Posterior cingulate gyrus (tissue), 11 donors: ENCODE results near the gene PACS2.
"Not testable (repeated sequence)": the region's sequence is repeated elsewhere in the genome, so short reads cannot be mapped to it uniquely, and the experiment has no call there.

Experiments used
- DNase-seq, 10 donors: peaks; one replicate each; pipeline versions ENCODE4 v3.0.0 to v3.0.0-alpha.2; 2020 to 2021; ENCODE audit warnings: mixed read lengths in 3 of 10
- intact Hi-C: fragments of 100-400 bp; cut with DNase I; formaldehyde crosslinking; loops from one replicate; pipeline ENCODE4 v1.15.1; 2023

The PACS2 gene

GRCh38 chr14:105312973-105313372, 1.6 kb upstream of the PACS2 start:
- peak in 8 of 10 donors; percentile 47 to 95 (median 73) for DNase-seq
- intact Hi-C loops, result loop anchor here (5.0 kb wide), 1 partner anchor 39 kb away; no protein-coding TSS in a partner anchor

DNA sequence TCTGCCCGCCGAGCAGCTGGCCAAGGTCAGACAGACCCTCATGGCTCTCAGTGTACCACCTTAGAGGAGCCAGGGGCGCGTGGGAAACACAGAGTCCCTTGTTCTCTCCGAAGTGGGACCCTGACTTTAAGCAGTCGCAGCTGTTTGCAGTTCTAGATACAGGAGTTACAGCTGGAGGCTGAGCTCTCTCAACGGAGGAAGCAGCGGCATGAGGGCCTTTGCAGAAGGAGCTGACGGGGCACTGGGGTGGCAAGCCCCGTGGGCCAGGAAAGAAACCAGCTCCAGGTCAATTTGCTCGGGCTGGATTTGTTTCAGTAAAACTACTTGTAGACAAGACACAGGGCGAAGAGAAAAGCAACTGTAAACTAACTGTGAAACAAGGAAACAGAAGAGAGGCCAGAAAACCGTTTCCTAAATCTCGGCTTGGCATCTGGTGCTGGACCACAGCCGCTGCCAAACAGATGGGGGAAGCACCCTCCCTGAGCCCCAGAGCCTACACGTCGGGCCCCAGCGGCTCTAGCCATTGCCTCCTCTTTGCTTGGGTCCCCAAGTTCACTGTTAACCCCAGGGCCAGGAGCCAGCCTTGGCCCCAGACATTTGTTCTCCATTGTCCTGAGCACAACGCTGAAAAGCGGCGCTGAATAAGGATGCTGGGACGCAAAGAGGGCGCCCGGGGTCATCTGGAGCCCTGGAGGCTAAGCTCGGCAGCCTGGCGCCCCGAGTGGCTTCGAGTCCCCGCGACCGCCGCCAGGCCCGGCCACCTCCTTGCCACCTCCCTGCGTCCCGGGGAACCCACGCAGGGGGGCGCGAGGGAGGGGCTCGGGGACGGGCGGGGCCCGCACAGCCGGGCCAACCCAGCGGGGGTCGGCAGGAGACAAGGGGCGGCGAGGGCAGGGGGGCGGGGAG, 914 bp upstream of the PACS2 start:
- peak in 2 of 10 donors; percentile 33 to 77 for DNase-seq
- intact Hi-C loops, result loop anchor here (1.0 to 5.0 kb wide), 2 partner anchors 12 to 39 kb away; partner anchors contain the start of gene BRF1

GRCh38 chr14:105315211-105315721, 718 bp downstream of the PACS2 start:
- intact Hi-C loops, result no loop called here
- no peak for DNase-seq

DNA sequence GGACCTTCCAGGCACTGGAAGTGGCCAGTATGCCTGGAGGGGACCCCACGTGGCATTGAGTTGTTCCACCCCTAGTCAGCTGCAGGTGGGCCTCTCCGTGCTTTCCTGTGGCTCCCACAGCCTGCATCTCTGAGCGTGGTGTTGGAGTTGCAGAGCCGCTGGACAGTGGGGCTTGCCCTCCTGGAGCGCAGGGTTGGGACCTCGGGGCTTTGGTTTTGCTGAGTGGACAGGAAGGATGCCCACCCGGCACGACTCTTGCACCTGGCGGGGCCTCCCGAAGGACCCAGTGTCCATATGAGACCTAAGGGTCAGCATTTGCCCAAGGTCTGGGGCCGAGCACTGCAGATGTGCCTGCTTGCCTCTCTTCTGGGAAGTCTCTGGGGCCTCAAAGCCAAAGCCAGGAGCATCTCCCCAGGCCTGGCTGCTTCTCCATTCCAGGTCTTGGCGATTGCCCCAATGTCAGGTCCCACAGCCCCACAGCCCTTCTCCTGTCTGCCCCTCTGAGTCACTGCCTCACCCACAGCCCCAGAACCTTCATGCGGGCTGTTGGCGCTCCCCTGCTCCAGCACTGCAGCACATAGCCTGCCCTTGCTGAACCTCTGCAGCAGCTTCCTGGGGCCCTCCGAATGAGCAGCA, 1.5 kb downstream of the PACS2 start:
- intact Hi-C loops, result no loop called here
- DNase-seq, result no peak

DNA sequence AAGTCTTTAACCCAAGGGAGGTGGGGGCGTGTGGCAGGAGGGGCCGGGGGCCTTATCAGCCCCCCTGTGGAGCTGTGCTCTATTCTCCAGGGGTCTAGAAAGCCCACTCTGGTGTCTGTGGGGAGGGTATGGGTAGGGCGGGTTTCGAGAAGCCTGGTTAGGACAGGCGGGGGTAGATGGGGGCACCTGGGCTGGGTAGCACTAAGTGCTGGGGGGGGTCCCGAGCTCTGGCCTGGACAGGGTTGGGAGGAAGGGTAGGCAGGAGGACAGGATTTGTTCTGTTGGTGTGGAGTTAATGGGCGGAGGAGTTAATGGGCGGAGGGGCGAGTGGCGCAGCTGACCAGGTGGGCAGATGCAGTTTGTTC, 2.0 kb downstream of the PACS2 start:
- no peak for DNase-seq
- intact Hi-C loops, result no loop called here

GRCh38 chr14:105316968-105317510, 2.5 kb downstream of the PACS2 start:
- DNase-seq, result no peak
- intact Hi-C loops, result no loop called here

GRCh38 chr14:105317546-105317945, 3.0 kb downstream of the PACS2 start:
- intact Hi-C loops, result no loop called here
- peak in 3 of 10 donors; percentile 40 to 83 (median 55) for DNase-seq

- no peak for DNase-seq
- intact Hi-C loops, result no loop called here
These were observed 8.4 kb downstream of the PACS2 start for GRCh38 chr14:105322791-105323556.

GRCh38 chr14:105323663-105324062, 9.1 kb downstream of the PACS2 start:
- no peak for DNase-seq
- intact Hi-C loops, result no loop called here

DNA sequence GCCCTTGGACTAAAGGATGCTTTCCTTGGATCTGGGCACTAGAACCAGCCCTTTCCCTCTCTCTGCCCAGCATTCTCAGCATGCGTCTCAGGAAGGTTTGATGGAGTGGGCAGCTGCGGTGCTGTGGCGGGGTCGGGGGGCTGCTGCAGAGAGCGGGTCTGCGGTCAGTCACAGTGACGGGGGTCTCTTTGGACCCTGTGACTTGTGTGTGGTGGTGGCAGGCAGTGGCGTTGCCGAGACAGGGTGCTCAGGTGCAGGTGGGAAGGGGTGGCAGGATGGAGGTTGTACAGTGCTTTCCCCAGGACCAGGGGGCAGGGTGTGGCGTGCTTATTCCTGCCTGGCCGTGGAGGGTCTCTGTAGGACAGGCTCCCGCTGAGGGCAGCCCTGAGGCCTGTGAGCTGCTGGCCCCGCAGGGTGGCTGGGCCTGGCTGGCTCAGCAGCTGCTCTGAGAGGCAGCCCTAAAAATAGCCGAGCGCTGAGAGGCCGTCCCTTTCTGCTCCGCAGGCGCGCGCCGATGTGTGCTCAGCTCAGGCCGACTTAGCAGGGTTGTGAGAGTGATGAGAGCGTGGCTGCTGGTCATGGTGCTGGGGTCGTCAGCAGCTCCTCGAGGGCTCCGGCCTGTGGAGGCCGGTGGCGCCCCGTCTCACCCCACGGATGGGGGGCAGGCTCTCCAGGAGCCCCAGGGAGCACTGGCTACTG, 9.7 kb downstream of the PACS2 start:
- DNase-seq, result peak in 8 of 10 donors; percentile 56 to 95 (median 70)
- intact Hi-C loops, result no loop called here

DNA sequence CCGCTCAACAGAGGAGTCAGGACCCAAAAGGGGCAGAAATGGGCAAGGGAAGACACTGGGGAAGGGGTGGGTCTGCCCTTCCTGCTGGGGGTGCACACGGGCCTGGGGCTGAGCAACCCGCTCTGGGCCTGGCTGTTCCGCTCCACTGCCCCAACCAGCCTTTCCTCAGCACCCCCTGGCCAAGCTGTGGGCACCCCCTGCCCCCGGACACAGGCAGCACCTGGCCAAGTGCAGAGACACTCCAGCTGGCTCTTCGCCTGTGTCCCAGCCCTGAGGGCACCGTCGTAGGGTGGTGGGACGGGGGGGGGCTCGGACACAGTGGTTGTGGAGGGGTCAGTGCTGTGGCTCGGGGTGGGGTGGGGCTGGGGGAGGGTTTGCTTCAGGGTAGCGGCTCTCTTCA, 10.3 kb downstream of the PACS2 start:
- no peak for DNase-seq
- intact Hi-C loops, result no loop called here

DNA sequence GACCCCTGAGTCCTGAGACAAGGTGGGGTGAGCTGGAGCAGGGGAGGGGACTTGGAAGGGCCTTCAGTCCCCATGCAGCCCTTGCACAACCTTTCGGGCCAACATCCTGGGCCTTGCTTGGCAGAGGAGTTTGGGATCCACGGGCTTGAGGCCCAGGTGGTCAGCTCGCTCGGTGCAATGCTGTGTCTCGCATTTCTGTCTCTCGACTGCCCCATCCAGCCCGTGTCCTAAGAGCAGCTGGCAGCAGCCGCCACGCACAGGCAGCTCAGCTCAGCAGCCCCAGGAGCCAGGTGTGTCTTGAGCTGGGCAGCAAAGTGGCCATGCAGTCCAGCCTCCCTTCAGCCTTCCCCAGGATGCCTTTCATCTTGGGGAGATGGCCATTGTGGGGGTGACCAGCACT, 10.8 kb downstream of the PACS2 start:
- peak in 1 of 10 donors; percentile 56 for DNase-seq
- intact Hi-C loops, result no loop called here

GRCh38 chr14:105325716-105326567, 11.4 kb downstream of the PACS2 start:
- intact Hi-C loops, result no loop called here
- DNase-seq, result no peak

- intact Hi-C loops, result no loop called here
- peak in 1 of 10 donors; percentile 71 for DNase-seq
These were observed 12.0 kb downstream of the PACS2 start for GRCh38 chr14:105326568-105326867.

GRCh38 chr14:105326891-105327694, 12.5 kb downstream of the PACS2 start:
- DNase-seq, result peak in 1 of 10 donors; percentile 79
- intact Hi-C loops, result no loop called here

- peak in 1 of 10 donors; percentile 79 for DNase-seq
- intact Hi-C loops, result not testable (repeated sequence)
These were observed 13.1 kb downstream of the PACS2 start for GRCh38 chr14:105327695-105328045.

- intact Hi-C loops, result no loop called here
These were observed 13.6 kb downstream of the PACS2 start for GRCh38 chr14:105328070-105328677.

More at GRCh38 chr14:105328070-105328677, 13.6 kb downstream of the PACS2 start:
- DNase-seq, result peak in 1 of 10 donors; percentile 76
